ENCODE results near the gene FMNL2. TPM values are rescaled to one million over a fixed set of nuclear protein-coding genes. Genes with fewer than 3 reads are reported as not detected.
A peak's percentile ranks its signal among the peaks of the same experiment; 100 is the strongest.

FMNL2 gene
- total and polyA plus RNA-seq, 2 of the 4 experiments (the other 2 are of a cell fraction): 10.9 to 11.4 TPM

DNA sequence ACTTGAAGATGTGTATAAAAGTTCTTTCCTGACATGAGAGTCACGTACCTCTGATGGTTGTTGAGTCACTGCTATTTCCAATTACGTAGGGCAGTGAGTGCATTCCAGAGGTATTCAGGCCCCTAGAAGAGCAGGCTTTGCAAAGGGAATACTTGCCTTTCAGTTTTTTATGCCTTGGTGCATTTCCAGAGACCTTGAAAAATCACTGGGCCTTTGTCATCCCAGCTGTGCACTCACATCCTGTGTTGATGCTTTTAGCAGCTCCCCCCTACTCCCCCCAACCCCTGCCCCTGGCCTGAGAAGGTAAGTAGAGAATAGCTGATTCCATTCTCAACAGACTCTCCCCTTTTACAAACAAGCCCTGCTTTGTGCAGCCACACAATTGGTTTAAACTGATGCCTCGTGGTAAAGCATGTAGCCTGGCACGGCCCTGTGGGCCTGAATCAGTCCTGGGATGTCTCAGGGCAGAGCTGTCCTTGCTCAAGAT, 208.1 kb downstream of the FMNL2 start (continued):
- TF ChIP-seq, protein P1, sequence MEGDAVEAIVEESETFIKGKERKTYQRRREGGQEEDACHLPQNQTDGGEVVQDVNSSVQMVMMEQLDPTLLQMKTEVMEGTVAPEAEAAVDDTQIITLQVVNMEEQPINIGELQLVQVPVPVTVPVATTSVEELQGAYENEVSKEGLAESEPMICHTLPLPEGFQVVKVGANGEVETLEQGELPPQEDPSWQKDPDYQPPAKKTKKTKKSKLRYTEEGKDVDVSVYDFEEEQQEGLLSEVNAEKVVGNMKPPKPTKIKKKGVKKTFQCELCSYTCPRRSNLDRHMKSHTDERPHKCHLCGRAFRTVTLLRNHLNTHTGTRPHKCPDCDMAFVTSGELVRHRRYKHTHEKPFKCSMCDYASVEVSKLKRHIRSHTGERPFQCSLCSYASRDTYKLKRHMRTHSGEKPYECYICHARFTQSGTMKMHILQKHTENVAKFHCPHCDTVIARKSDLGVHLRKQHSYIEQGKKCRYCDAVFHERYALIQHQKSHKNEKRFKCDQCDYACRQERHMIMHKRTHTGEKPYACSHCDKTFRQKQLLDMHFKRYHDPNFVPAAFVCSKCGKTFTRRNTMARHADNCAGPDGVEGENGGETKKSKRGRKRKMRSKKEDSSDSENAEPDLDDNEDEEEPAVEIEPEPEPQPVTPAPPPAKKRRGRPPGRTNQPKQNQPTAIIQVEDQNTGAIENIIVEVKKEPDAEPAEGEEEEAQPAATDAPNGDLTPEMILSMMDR (conservative IDR thresholded peaks at IDR 0.05; ENCODE audit: low read depth, low read length): no peak
- TF ChIP-seq BHLHE40 (IDR thresholded peaks at IDR 0.05; ENCODE audit: low read depth, low read length): peak; percentile 56; the same call in 1 of the 2 replicates

DNA sequence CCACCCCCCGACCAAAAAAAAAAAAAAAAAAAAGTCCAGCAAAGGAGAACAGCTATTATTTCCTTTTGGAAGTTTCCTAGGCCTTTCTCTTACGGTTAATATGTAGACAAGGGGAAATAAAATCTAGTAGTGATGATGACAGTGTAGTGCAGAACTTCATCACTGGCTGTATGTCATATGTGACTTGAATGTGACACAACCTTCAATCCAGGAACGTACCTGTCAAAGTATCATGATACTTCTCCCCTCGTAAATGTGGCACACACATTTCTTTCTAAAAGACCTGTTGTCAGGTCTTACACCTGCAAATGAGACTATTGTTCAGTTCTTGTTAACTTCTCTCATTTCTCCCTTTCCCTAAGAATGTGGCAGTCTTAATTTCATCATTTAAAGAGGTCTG, 208.7 kb downstream of the FMNL2 start:
- WGBS, 2 experiments (ENCODE audit: extremely low coverage in 2 of 2, insufficient read length in 1 of 2): 100% methylated on average over 1 of the region's 4 CpGs; no CpG with 5 or more reads in 1 of the 2 experiments
- peak overlapping the region; percentile 88; the same call in 2 of the 3 replicates for H2BK15ac ChIP-seq (ENCODE audit: low read depth, low read length)
- peak overlapping the region; percentile 73; the same call in 1 of the 2 replicates for H3K4ac ChIP-seq (ENCODE audit: low read depth, low read length)
- peak overlapping the region; percentile 93 for H2BK120ac ChIP-seq (ENCODE audit: low read depth, low read length)
- H3K27ac ChIP-seq (ENCODE audit: insufficient read depth, low read length): peak overlapping the region; percentile 33; the same call in 1 of the 2 replicates
- peak overlapping the region; percentile 46; the same call in 1 of the 2 replicates for H4K5ac ChIP-seq (ENCODE audit: low read depth, low read length)
- peak overlapping the region; percentile 79 for H4K91ac ChIP-seq (ENCODE audit: insufficient read depth, low read depth, low read length)
- dilution Hi-C loops (cut with HindIII; ENCODE audit: low sequenced_read_pairs, unreplicated experiment): no loop called here
- no peaks in the 10 kb centered on the region for H3K9me3 ChIP-seq (ENCODE audit: control insufficient read depth, insufficient read depth, low read length)
- H3K27me3 ChIP-seq (ENCODE audit: control insufficient read depth, insufficient read depth, low read length): no peaks in the 10 kb centered on the region
- BruUV-seq (replicated peaks): no TSS peak
- peak overlapping the region; percentile 46; the same call in 1 of the 2 replicates for H3K56ac ChIP-seq (ENCODE audit: extremely low read depth, insufficient read depth, low read length)
- in situ Hi-C loops (cut with MboI; ENCODE audit: low sequenced_read_pairs): no loop called here
- H3K18ac ChIP-seq (ENCODE audit: low read depth, low read length): peak overlapping the region; percentile 86; the same call in 1 of the 2 replicates
- no peak overlapping the region for H2AFZ ChIP-seq (replicated peaks; ENCODE audit: low read length, poor library complexity)
- no peaks in the 10 kb centered on the region for H4K20me1 ChIP-seq (ENCODE audit: insufficient read depth, low read length)
- H3K4me1 ChIP-seq (ENCODE audit: control insufficient read depth, insufficient read depth, low read length): peaks cover 21% of the 10 kb centered on the region
- H2AK9ac ChIP-seq (replicated peaks; ENCODE audit: low read depth, low read length, poor library complexity): no peak overlapping the region
- H3K14ac ChIP-seq (replicated peaks; ENCODE audit: low read depth, low read length): peak overlapping the region; percentile 70
- ATAC-seq (ENCODE audit: low read depth) (no peak), DNase-seq (no peak)
- H2BK20ac ChIP-seq (ENCODE audit: low read depth, low read length): peak overlapping the region; percentile 77; the same call in 1 of the 2 replicates
- no peaks in the 10 kb centered on the region for H3K36me3 ChIP-seq (ENCODE audit: control insufficient read depth, insufficient read depth, low read length)
- no peak overlapping the region for H3K4me2 ChIP-seq (ENCODE audit: low read depth, low read length)
- peak overlapping the region; percentile 79; the same call in 1 of the 2 replicates for H3K23ac ChIP-seq (ENCODE audit: low read depth, low read length)
- H2BK5ac ChIP-seq (ENCODE audit: low read depth, low read length, poor library complexity, severe bottlenecking): peak overlapping the region; percentile 99
- H3K79me1 ChIP-seq (ENCODE audit: low read depth in 1 of 2, low read length in 2 of 2): peaks cover 18% of the 10 kb centered on the region in 2 experiments
- H4K8ac ChIP-seq (ENCODE audit: low read depth in 2 of 2, low read length in 2 of 2): peak overlapping the region; percentile 54 to 55; a peak in 3 of 4 replicates
- intact Hi-C loops (cut with micrococcal nuclease): loop anchor here (5.0 kb wide), 1 partner anchor 206 kb away; the partner anchor contains the start of gene FMNL2
- peak overlapping the region; percentile 94; the same call in 1 of the 2 replicates for H2AK5ac ChIP-seq (ENCODE audit: low read depth, low read length)
- peaks cover 13% of the 10 kb centered on the region for H3K9me1 ChIP-seq (ENCODE audit: insufficient read depth, low read length)
- no peak overlapping the region for H3K4me3 ChIP-seq (ENCODE audit: insufficient read depth, low read depth, low read length)
- ChIA-PET CTCF (interaction anchor here (0.6 kb wide), 1 partner anchor 35 kb away, joined by 4 read pairs; no protein-coding TSS in a partner anchor), POLR2A (ENCODE audit: unreplicated experiment) (interaction anchor here (1.1 kb wide), 1 partner anchor 30 kb away, joined by 7 read pairs; no protein-coding TSS in a partner anchor)
- no peak overlapping the region; the same call in 1 of the 2 replicates for H3K9ac ChIP-seq (ENCODE audit: low read depth, low read length)
- TF ChIP-seq FOS (IDR thresholded peaks at IDR 0.05; ENCODE audit: low read depth, low read length): no peak
- TF ChIP-seq, protein P1 (conservative IDR thresholded peaks at IDR 0.05; ENCODE audit: low read depth, low read length): no peak
- TF ChIP-seq RAD21 (IDR thresholded peaks at IDR 0.05; ENCODE audit: low read length): no peak
- no peak for TF ChIP-seq CHD1 (IDR thresholded peaks at IDR 0.05; ENCODE audit: low read depth, low read length)
- no peak for TF ChIP-seq RCOR1 (IDR thresholded peaks at IDR 0.05; ENCODE audit: insufficient replicate concordance, low read length)
- TF ChIP-seq BHLHE40 (IDR thresholded peaks at IDR 0.05; ENCODE audit: low read depth, low read length): no peak
- TF ChIP-seq MAZ (IDR thresholded peaks at IDR 0.05; ENCODE audit: borderline replicate concordance, low read depth, low read length): no peak
- TF ChIP-seq MXI1 (IDR thresholded peaks at IDR 0.05; ENCODE audit: borderline replicate concordance, low read depth, low read length): no peak
- no peak for TF ChIP-seq POLR2A (IDR thresholded peaks at IDR 0.05; ENCODE audit: low read depth, low read length)
- no peak for TF ChIP-seq NFE2L2 (IDR thresholded peaks at IDR 0.05; ENCODE audit: low read depth, low read length)
- no peak for TF ChIP-seq SMC3 (IDR thresholded peaks at IDR 0.05; ENCODE audit: low read depth, low read length)

All from IMR-90 (cell line).